ENCODE results near the gene IL13.

IL13 gene

GRCh38 chr5:132659598-132660493 lies 1.9 kb downstream of the IL13 start:
- Histone ChIP-seq H3K9ac (ENCODE audit: low read length) (no peak overlapping the region), H3K4ac (ENCODE audit: low read depth, low read length) (no peak overlapping the region), H4K12ac (ENCODE audit: low read depth, low read length) (no peak overlapping the region), H3K4me2 (ENCODE audit: low read length) (no peak overlapping the region), H3K79me1 (ENCODE audit: low read length) (no peaks in the 10 kb centered on the region), H2BK5ac (ENCODE audit: low read depth, low read length, poor library complexity) (no peak overlapping the region), H3K14ac (ENCODE audit: low read length) (no peak overlapping the region), H3K79me2 (ENCODE audit: control insufficient read depth, insufficient read depth, low read length, poor library complexity) (no peaks in the 10 kb centered on the region), H2BK120ac (ENCODE audit: insufficient read depth, low read length, poor library complexity) (no peak overlapping the region), H3K4me3 (ENCODE audit: low read depth, low read length) (no peak overlapping the region), H3K27me3 (ENCODE audit: insufficient read depth, low read length) (peaks cover 19% of the 10 kb centered on the region), H3K18ac (ENCODE audit: low read length) (no peak overlapping the region), H4K8ac (ENCODE audit: low read depth, low read length) (no peak overlapping the region), H4K91ac (ENCODE audit: low read depth, low read length) (no peak overlapping the region), H3K36me3 (ENCODE audit: control insufficient read depth in 1 of 2, insufficient read depth in 2 of 2, low read length in 2 of 2) (no peaks in the 10 kb centered on the region), H3K4me1 (ENCODE audit: control insufficient read depth in 1 of 2, insufficient read depth in 2 of 2, low read length in 2 of 2) (peaks cover 6 to 12% of the 10 kb centered on the region in 2 experiments), H3K9me3 (ENCODE audit: insufficient read depth, low read depth, low read length) (peaks cover 5% of the 10 kb centered on the region), H2AK5ac (ENCODE audit: low read length) (no peak overlapping the region), H3K23ac (ENCODE audit: low read length) (no peak overlapping the region), H2AFZ (ENCODE audit: insufficient read depth, low read length, poor library complexity) (no peak overlapping the region), H2BK12ac (ENCODE audit: low read length) (no peak overlapping the region), H3K27ac (ENCODE audit: low read depth, low read length) (no peak overlapping the region)
- no CpG with 5 or more reads among the region's 23 CpGs for WGBS (ENCODE audit: extremely low coverage, insufficient coverage, insufficient read length)
- DNase-seq: no peak

- DNase-seq: no peak
- no peak overlapping the region for H3K14ac ChIP-seq (ENCODE audit: low read length)
- no peaks in the 10 kb centered on the region for H3K36me3 ChIP-seq (ENCODE audit: control insufficient read depth in 1 of 2, insufficient read depth in 2 of 2, low read length in 2 of 2)
- H2BK120ac ChIP-seq (ENCODE audit: insufficient read depth, low read length, poor library complexity): no peak overlapping the region
- H3K9ac ChIP-seq (ENCODE audit: low read length): no peak overlapping the region
- no peak overlapping the region for H3K27ac ChIP-seq (ENCODE audit: low read depth, low read length)
- H2BK5ac ChIP-seq (ENCODE audit: low read depth, low read length, poor library complexity): no peak overlapping the region
- no peak overlapping the region for H4K8ac ChIP-seq (ENCODE audit: low read depth, low read length)
- no peak overlapping the region for H2AK5ac ChIP-seq (ENCODE audit: low read length)
- H3K9me3 ChIP-seq (ENCODE audit: insufficient read depth, low read depth, low read length): peaks cover 2% of the 10 kb centered on the region
- H3K18ac ChIP-seq (ENCODE audit: low read length): no peak overlapping the region
- H2AFZ ChIP-seq (ENCODE audit: insufficient read depth, low read length, poor library complexity): no peak overlapping the region
- peaks cover 0 to 3% of the 10 kb centered on the region in 2 experiments for H3K4me1 ChIP-seq (ENCODE audit: control insufficient read depth in 1 of 2, insufficient read depth in 2 of 2, low read length in 2 of 2)
- no peaks in the 10 kb centered on the region for H3K79me1 ChIP-seq (ENCODE audit: low read length)
- H3K4ac ChIP-seq (ENCODE audit: low read depth, low read length): no peak overlapping the region
- H3K27me3 ChIP-seq (ENCODE audit: insufficient read depth, low read length): peaks cover 8% of the 10 kb centered on the region
- WGBS (ENCODE audit: extremely low coverage, insufficient coverage, insufficient read length): no CpG with 5 or more reads among the region's 12 CpGs
- no peak overlapping the region for H3K4me2 ChIP-seq (ENCODE audit: low read length)
- no peaks in the 10 kb centered on the region for H3K79me2 ChIP-seq (ENCODE audit: control insufficient read depth, insufficient read depth, low read length, poor library complexity)
- H4K12ac ChIP-seq (ENCODE audit: low read depth, low read length): no peak overlapping the region
- H4K91ac ChIP-seq (ENCODE audit: low read depth, low read length): no peak overlapping the region
- H3K4me3 ChIP-seq (ENCODE audit: low read depth, low read length): no peak overlapping the region
- no peak overlapping the region for H3K23ac ChIP-seq (ENCODE audit: low read length)
- no peak overlapping the region for H2BK12ac ChIP-seq (ENCODE audit: low read length)
Measured at GRCh38 chr5:132661231-132662003, 3.4 kb downstream of the IL13 start.

GRCh38 chr5:132662004-132662401 lies 4.0 kb downstream of the IL13 start:
- H2BK12ac ChIP-seq (ENCODE audit: low read length): no peak overlapping the region
- H3K9me3 ChIP-seq (ENCODE audit: insufficient read depth, low read depth, low read length): peaks cover 2% of the 10 kb centered on the region
- no peak overlapping the region for H3K27ac ChIP-seq (ENCODE audit: low read depth, low read length)
- no peak overlapping the region for H2BK5ac ChIP-seq (ENCODE audit: low read depth, low read length, poor library complexity)
- H4K12ac ChIP-seq (ENCODE audit: low read depth, low read length): no peak overlapping the region
- no peak overlapping the region for H3K23ac ChIP-seq (ENCODE audit: low read length)
- H3K36me3 ChIP-seq (ENCODE audit: control insufficient read depth in 1 of 2, insufficient read depth in 2 of 2, low read length in 2 of 2): no peaks in the 10 kb centered on the region
- H3K14ac ChIP-seq (ENCODE audit: low read length): no peak overlapping the region
- H3K4me2 ChIP-seq (ENCODE audit: low read length): no peak overlapping the region
- H4K8ac ChIP-seq (ENCODE audit: low read depth, low read length): no peak overlapping the region
- no peak overlapping the region for H2BK120ac ChIP-seq (ENCODE audit: insufficient read depth, low read length, poor library complexity)
- H3K79me1 ChIP-seq (ENCODE audit: low read length): no peaks in the 10 kb centered on the region
- no peak overlapping the region for H4K91ac ChIP-seq (ENCODE audit: low read depth, low read length)
- no peak overlapping the region for H3K18ac ChIP-seq (ENCODE audit: low read length)
- no peaks in the 10 kb centered on the region for H3K4me1 ChIP-seq (ENCODE audit: control insufficient read depth in 1 of 2, insufficient read depth in 2 of 2, low read length in 2 of 2)
- no peaks in the 10 kb centered on the region for H3K79me2 ChIP-seq (ENCODE audit: control insufficient read depth, insufficient read depth, low read length, poor library complexity)
- no peak overlapping the region for H2AFZ ChIP-seq (ENCODE audit: insufficient read depth, low read length, poor library complexity)
- no peak overlapping the region for H2AK5ac ChIP-seq (ENCODE audit: low read length)
- WGBS (ENCODE audit: extremely low coverage, insufficient coverage, insufficient read length): no CpG with 5 or more reads among the region's 9 CpGs
- DNase-seq: no peak
- peaks cover 3% of the 10 kb centered on the region for H3K27me3 ChIP-seq (ENCODE audit: insufficient read depth, low read length)
- H3K4ac ChIP-seq (ENCODE audit: low read depth, low read length): no peak overlapping the region
- H3K9ac ChIP-seq (ENCODE audit: low read length): no peak overlapping the region
- H3K4me3 ChIP-seq (ENCODE audit: low read depth, low read length): no peak overlapping the region

- no peak overlapping the region for H4K91ac ChIP-seq (ENCODE audit: low read depth, low read length)
- no peak overlapping the region for H2BK12ac ChIP-seq (ENCODE audit: low read length)
- no peak overlapping the region for H2AFZ ChIP-seq (ENCODE audit: insufficient read depth, low read length, poor library complexity)
- no peak overlapping the region for H2BK5ac ChIP-seq (ENCODE audit: low read depth, low read length, poor library complexity)
- no CpG with 5 or more reads among the region's 25 CpGs for WGBS (ENCODE audit: extremely low coverage, insufficient coverage, insufficient read length)
- no peak overlapping the region for H3K4me2 ChIP-seq (ENCODE audit: low read length)
- H3K4me3 ChIP-seq (ENCODE audit: low read depth, low read length): no peak overlapping the region
- no peaks in the 10 kb centered on the region for H3K4me1 ChIP-seq (ENCODE audit: control insufficient read depth in 1 of 2, insufficient read depth in 2 of 2, low read length in 2 of 2)
- H3K9ac ChIP-seq (ENCODE audit: low read length): no peak overlapping the region
- no peak overlapping the region for H4K8ac ChIP-seq (ENCODE audit: low read depth, low read length)
- H3K14ac ChIP-seq (ENCODE audit: low read length): no peak overlapping the region
- no peaks in the 10 kb centered on the region for H3K27me3 ChIP-seq (ENCODE audit: insufficient read depth, low read length)
- no peaks in the 10 kb centered on the region for H3K79me1 ChIP-seq (ENCODE audit: low read length)
- no peaks in the 10 kb centered on the region for H3K36me3 ChIP-seq (ENCODE audit: control insufficient read depth in 1 of 2, insufficient read depth in 2 of 2, low read length in 2 of 2)
- no peak overlapping the region for H3K27ac ChIP-seq (ENCODE audit: low read depth, low read length)
- H3K4ac ChIP-seq (ENCODE audit: low read depth, low read length): no peak overlapping the region
- DNase-seq: no peak
- H3K79me2 ChIP-seq (ENCODE audit: control insufficient read depth, insufficient read depth, low read length, poor library complexity): no peaks in the 10 kb centered on the region
- H2BK120ac ChIP-seq (ENCODE audit: insufficient read depth, low read length, poor library complexity): no peak overlapping the region
- H4K12ac ChIP-seq (ENCODE audit: low read depth, low read length): no peak overlapping the region
- peaks cover 2% of the 10 kb centered on the region for H3K9me3 ChIP-seq (ENCODE audit: insufficient read depth, low read depth, low read length)
- H3K23ac ChIP-seq (ENCODE audit: low read length): no peak overlapping the region
- no peak overlapping the region for H3K18ac ChIP-seq (ENCODE audit: low read length)
- no peak overlapping the region for H2AK5ac ChIP-seq (ENCODE audit: low read length)
Measured at GRCh38 chr5:132662925-132663770, 5.2 kb downstream of the IL13 start.
